Stimulated activated CD8-positive, alpha-beta memory T cell treated with anti-CD3 and anti-CD28 coated beads, Interleukin-15, amount 100 ng/mL, for 4 hours (primary cell): ENCODE data around the gene PARD3.
"Not testable (repeated sequence)": the region's sequence is repeated elsewhere in the genome, so short reads cannot be mapped to it uniquely, and the experiment has no call there.

Experiments used
- DNase-seq, 2 donors: peaks; one replicate each; pipeline ENCODE4 v3.0.0-alpha.2; 2020; ENCODE audit warnings: low read depth in 2 of 2

The PARD3 gene

DNA sequence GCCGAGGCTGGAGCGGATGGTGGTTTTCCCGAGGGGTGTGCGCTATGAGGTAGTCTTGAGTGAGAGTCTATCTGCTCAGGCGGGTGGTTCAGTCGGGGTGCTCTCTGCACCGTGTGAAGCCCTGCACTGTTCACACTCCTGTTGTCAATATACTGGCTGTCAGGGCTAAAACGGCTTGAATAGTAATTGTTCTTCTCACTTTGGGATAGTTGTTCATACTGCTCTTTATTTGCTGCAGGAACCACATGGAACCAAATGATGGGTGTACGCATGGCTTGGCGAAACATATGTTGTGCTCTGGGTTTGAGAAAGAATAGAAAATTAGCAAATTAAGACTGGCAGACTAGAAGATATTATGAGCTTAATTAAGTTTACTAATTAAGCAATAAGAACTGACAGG lies 432.5 kb downstream of the PARD3 start:
- DNase-seq = no peak

DNA sequence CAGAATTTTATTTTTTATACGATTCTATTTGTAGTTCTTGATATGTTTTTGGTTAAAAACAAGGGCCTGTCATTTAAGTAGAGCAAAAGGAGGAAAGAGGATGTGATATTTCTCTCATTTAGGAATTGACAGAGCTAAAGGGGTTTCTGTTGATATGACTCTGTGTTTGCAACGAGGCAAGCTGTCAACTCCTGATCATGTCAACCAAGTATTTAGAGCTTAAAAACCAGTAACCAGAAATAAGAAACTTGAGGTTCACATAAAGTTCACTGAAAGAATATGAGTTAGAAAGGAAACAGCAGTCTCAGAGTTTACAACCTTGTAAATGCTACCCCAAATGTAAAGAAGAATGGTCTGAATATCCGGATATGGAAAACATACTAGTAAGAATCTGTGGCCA lies 434.2 kb downstream of the PARD3 start:
- DNase-seq = no peak

DNA sequence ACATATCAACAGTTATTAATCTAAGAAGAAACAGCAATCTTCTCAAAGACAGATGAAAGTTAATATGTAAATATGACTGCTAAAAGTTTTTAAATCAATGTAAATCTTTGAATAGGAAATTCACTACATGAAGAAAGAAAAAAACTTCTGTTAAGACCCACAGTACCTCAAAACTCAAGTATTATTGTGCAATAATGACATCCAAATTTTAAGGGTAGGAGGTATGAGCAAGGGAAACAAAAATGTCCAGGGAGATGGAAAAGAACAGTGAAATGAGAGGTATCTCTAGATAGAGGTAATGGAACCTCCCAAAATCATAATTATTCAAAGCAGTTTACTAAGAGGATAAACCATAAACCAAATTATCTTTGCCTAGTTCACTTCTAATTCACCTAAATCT lies 436.8 kb downstream of the PARD3 start:
- no peak for DNase-seq

DNA sequence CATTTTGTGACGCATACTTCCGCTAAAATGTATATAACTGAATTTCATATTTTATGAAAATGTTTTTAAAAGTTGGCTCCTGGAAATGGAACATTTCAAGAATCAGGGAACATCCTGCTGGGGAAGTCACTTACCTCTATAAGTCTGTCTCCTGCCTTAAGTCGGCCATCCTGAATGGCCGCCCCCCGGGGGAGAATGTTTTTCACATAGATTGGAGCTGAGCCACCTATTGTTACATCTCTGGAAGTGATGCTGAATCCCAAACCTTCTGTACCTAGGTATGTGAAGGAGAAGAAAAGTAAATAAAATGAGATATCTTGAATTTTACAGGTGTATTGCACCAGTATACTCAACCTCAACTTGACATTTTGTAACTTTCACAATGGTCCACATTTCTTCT lies 437.3 kb downstream of the PARD3 start:
- no peak for DNase-seq

DNA sequence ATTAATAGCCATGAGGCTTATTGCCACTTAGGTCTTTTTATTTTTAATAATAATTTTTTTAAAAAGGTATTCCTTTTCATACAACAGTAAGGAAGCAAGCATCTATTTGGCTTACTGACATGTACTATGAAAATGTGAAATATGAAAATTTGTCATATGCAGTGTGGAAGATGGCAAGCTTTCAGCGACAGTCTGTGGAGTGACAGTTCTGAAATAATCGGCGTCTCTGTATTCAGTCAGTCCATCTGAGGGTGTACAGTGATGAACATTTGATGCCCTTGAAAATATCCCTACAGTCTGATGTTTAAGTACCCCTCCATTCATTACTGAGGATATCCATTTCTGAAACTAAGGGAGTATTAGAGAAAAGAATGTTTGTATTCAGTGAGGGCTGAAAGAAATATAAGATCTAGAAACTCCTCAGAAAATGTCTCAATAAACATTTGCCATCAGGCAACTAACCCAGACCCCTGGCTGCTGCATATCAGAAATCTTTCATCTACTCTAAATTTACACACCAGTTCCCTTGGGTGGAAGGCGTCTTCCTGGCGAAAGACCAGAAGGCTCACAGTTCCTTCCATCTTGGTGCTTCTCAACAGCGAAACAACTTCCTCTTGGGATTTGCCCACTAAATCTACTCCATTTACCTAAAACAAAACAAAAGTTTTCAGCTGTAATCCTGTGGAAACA lies 440.6 kb downstream of the PARD3 start:
- DNase-seq = no peak

DNA sequence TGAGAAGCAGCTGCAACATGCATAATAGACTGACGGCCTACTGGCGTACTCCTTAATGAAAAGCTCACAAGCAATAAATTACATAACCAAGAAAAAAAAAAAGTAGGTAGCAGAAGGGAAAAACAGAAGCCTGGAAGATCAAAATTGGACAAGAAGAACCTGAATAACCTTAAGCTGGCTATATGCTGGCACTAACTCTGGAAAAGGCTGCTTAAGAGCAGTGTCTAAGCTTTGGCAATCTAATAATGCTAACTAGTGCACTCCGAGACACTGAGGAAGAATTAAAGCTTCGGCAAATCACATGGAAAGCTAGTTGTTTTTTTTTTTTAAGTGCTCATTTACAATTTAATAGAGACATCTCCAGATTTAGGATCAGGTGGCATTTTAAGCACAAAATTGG lies 441.9 kb downstream of the PARD3 start:
- DNase-seq = no peak

DNA sequence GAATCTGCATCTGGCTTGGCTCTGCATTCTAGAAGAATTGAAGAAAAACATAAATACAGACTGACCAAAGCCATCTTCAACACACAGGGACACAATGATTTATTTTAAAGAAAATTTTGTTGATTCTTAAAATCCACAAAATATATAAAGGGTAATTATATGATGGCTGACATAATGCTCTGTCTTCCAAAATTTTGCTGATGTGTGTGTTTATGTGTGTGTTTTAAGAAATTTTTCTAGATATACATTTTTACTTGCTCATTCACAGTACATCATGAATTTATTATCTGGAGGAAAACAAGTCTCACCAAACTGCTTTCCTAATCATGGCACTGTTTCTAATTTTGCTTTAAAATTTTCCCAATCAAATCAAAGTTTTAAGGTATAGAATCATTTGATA lies 442.6 kb downstream of the PARD3 start:
- DNase-seq = no peak

DNA sequence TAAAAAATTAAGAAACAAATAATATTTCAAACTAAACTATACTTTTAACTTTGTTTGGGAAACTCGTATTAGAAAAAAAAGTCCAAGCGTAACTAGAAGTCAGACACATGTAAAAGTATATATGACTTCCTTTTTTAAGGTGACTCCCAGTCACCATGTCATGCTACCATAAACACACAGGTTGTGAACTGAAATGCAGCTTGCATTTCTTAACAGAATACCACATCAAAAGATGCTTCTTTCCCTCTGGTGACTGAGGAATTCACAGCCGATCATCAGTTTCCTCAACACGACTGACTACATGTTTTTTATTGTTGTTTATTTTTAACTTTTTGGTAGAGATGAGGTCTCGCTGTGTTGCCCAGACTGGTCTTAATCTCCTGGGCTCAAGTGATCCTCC lies 445.0 kb downstream of the PARD3 start:
- DNase-seq = no peak

DNA sequence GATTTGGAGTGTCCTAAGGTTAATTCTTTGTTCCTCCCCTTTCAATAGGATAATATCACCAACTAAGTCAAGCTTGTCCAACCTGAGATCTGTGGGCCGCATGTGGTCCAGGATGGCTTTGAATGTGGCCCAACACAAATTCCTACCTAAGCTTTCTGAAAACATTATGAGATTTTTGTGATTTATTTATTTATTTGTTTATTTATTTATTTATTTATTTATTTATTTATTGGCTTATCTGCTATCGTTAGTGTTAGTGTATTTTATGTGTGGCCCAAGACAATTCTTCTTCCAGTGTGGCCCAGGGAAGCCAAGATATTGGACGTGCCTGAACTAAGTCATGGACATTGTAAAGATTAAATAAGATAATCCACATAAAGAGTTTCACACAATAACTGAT lies 446.0 kb downstream of the PARD3 start:
- no peak for DNase-seq

DNA sequence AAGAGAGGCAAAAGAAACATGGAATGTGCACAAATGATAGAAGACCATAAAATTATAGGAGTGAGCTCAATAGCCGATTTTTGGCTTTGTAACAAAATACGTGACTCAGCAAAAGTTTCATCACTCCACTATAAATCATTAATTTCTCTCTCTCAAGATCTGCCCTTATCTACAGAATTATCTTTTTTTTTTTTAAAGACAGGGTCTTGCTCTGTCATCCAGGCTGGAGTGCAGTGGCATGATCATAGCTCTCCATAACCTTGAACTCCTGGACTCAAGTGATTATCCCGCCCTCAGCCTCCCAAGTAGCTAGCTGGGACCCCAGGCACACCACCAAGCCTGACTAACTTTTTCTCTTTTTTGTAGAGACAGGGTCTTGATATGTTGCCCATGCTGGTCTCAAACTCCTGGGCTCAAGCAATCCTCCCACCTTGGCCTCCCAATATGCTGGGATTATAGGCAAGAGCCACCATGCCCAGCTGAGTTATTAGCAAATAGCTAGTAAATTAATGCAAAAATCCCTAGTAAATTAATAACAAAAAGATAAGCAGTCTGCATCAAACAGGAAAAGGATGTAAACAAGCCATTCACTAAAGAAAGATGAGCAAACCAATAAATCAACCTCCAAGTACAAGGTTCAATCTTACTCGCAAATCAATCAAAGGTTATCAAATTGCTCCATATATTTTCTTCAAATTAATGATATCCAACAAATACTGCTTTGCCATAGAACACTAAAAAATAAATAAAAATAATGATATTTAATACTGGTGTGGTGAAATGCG lies 450.7 kb downstream of the PARD3 start:
- DNase-seq = no peak

DNA sequence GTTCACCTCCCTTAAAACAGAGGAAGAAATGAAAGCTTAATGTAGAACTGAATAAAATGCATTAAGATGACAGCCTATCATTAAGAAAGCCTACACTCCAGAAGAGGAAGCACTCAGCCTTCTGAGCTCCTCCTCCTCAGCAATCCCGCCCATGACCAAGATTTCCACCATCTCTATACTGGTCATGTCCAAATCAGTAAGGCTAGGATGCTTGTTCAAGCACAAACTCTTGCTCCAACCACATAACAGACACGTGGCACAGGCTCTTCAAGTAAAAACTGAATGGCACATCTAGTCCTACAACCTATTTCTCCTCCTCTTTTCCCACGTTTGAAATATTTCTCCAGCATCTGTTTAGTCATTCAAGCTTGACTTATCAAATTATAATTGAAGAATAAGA lies 454.1 kb downstream of the PARD3 start:
- no peak for DNase-seq

DNA sequence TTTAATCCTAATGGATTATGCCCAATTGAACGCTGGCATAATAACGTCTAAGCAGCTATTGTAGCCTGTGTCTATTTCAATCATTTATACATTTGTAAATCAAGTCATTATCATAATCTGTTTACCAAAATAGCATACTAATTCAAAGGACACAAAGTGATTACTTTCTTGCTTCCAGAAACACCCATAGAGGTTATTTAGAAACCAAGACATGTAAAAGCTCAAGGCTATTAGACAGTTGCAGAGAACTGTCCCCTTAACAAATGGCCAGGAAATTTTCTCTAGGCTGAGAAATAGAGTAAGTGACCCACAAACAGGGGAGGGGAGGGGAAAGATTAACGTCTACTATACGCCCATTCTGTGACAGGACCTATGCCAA lies 455.7 kb downstream of the PARD3 start:
- no peak for DNase-seq

DNA sequence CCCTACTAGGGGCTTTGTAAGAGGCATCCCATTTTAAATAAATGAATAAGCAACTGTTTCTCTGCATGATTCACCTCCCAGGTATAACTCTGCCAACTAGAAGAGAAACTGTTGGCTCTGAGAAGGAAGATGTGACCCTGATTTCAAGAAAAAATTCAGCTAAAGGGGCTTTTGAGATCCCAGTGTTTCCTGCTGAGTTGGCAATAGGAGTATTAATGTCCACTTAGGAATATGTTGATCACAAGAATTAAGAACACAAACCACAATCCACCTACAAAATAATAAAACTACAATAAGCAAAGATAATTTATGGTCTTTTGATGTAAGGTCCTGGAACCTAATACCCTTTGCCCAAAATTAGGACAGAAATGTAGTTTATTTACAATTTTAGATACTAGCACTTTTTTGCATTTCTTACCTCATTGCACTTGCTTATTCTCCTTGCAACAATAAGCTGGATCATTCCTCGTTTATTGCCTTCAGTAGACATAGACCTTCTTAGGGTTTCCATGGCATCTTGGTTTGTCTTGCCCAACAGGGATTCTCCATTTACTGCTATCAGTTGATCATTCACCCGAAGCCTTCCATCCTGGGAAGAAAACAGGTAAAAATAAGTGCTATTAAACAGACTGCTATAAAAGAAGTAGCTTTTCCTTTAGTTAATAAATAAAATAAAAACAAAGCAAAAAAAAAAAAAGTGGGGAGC lies 456.2 kb downstream of the PARD3 start:
- no peak for DNase-seq

DNA sequence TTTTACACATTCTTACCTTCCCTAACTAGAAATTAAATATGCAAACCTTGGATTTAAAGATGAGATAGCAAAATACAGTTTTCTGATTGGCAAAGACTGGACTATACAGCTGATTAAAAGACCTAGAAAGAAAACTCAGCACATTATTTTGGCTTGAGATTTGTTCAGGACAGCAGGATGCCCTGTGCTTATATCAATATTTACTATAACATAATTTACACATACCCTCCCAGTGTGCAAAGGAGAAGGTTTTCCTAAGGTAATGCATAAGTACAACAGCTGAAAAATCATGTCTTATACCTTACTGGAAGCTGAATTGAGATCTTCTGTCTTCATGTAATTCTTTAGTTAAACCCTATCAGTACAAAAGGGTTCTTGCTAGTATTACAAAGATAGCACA lies 458.6 kb downstream of the PARD3 start:
- DNase-seq = no peak

DNA sequence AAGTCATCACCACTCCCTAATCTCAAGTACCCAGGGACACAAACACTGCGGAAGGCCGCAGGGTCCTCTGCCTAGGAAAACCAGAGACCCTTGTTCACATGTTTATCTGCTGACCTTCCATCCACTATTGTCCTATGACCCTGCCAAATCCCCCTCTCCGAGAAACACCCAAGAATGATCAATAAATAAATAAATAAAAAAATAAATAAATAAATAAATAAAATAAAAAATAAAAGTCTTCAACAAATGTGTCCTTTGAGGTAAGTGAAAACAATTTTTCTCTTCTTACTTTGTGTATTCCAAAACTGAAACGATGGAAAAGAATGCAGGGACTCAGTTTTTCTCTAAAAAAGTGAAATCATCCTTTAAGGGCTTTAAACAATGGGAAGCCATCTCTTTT lies 461.6 kb downstream of the PARD3 start:
- not testable (repeated sequence) for DNase-seq

DNA sequence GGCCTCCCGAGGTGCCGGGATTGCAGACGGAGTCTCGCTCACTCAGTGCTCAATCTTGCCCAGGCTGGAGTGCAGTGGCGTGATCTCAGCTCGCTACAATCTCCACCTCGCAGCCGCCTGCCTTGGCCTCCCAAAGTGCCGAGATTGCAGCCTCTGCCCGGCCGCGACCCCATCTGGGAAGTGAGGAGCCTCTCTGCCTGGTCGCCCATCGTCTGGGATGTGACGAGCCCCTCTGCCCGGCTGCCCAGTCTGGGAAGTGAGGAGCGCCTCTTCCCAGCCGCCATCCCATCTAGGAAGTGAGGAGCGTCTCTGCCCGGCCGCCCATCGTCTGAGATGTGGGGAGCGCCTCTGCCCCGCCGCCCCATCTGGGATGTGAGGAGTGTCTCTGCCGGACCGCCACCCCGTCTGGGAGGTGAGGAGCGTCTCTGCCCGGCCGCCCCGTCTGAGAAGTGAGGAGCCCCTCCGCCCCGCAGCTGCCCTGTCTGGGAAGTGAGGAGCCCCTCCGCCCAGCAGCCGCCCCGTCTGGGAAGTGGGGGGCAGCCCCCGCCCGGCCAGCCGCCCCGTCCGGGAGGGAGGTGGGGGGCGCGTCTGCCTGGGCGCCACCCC lies 462.4 kb downstream of the PARD3 start:
- not testable (repeated sequence) for DNase-seq

DNA sequence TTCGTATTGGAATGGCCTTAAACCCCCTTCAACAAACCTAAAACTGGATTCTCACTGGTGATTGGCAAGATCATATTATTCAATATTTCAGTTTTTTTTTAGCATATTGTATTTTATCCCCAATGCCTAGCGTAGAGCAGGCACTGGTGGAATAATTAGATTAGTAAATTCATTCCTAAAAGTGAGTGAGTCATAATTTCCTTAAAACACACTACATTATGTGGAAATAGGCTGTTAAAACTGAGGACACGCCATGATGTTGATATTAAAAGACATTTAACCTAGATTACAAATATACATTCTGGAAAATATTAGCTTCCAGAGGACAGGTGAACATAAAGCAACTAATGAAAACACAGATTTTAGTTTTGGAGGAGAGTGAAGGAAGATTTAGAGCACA lies 463.9 kb downstream of the PARD3 start:
- DNase-seq = no peak

DNA sequence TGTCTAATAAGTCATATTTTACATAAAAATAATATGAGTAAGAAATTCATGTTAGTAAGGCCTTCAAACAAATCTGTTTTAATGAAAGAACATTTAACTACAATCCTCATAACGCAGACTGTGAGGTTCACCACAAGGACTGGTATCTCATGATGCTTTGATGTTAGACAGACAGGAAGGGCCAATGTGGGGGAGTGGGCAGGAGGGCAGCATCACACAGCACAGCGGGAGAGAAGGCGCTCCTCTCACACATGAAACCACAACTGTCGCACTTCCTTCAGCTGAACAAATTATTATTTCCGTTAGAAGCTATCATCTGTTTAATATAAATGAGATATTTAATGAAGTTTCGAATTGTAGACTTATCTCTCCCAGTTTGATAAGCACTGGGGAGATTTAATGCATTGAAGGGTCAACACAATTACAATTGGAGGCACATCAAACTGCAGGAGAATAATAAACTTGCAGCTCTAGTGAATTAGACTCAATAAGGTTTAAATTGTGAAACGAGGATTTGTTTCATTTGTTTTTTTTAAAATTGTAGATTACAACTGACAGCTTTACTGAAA lies 466.1 kb downstream of the PARD3 start:
- DNase-seq = peak in 1 of 2 donors; percentile 1

DNA sequence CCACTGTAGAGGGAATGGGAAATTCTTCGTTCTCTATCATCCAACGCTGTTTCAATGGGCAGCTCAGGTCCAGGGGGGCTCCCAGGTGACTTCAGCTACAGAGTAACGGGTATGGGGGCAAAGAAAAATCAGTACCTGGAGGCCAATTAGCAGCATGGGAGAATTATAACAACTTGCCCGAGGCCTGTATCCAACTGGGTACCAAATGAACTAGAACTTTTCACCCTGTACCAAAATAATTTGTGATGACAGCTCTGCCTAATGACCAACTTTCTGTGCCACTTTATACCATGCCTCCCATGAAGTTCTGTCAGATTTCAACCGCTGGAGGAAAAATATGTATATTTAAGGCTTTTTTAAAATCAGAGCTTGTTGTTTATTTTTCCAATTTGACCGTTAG lies 467.1 kb downstream of the PARD3 start:
- DNase-seq = no peak

DNA sequence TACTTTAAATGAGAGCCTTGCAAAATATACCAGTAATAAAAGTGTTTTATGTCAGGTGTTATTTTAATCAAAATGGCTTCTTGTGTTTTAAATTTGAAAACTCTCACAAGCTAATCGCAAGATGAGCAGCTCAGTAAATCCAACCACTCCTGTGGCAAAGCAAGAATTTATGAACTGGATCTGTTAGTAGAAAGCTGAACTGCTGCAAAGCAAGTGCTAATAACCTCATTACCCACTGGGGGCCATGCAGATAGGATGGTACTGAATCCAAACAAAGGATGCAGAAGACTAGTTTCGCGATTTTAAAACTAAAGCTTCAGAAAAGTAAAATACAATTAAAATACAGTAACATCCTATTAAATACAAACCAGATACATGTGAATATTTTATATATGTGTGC lies 468.0 kb downstream of the PARD3 start:
- no peak for DNase-seq

DNA sequence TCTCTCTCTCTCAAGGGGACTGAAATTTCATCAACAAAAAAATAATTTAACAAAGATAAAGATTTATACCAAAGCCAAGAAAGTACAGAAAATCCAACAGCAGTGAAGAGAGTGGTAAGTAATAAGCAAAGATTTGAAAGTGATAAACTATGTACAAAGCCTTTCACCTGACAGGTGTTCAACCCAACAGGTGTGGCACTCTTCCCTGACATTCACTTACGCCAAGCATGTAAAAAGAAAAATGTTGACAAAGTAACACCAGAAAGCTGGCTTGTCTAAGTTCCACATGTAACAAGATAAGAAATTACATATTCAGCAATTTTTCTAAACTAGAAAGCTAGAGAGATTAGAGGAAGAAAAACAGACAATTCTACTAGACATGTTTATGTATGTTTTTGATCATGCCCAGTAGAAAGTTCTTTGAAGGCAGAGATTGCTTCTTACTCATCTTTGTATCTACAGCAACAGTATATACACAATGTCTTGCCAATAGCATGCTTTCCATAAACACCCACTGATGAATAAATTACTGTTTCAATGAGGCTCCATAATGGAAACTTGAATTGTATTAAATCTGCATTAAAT lies 468.5 kb downstream of the PARD3 start:
- no peak for DNase-seq

DNA sequence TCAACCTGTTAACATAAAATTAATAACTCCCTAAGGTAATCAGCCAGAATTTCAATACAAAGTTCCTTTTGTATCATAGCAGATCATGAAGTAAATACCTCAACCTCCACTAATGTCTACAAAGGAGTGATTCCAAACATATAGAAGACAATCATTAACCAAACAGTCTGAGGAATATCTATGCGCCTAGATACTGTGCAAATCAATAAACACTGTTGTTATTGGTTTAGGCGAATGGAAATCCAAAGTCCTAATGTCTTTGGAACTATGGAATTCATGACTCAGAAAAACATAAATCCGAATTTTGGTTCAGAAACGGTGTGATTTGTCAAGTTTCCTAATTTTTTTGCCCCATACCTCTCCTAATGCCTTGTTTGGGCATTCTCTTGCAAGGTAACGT lies 469.7 kb downstream of the PARD3 start:
- DNase-seq = no peak
